GM23338 (cell line): ENCODE results near the gene DIPK1A.

Experiments used
- CREB1 ChIP-seq: fragments of 250-450 bp; sonication (Bioruptor Pico); IDR thresholded peaks from 2 replicates; pipeline ENCODE4 v1.5.0; 2020; ENCODE audit warnings: low read depth, mild to moderate bottlenecking, moderate library complexity
- CTCF ChIP-seq, 2 experiments: fragments of 200-600 bp in 1 of 2; sonication (generic) in 1 of 2; conservative IDR thresholded peaks; 2 replicates each; pipeline versions ENCODE4 v1.5.1 to v1.6.1; 2016 to 2017; ENCODE audit warnings: antibody characterized with exemption in 2 of 2, low read depth in 2 of 2, mild to moderate bottlenecking in 2 of 2, moderate library complexity in 1 of 2
- EZH2 ChIP-seq: fragments of 200-600 bp; sonication (generic); IDR thresholded peaks from one replicate; pipeline ENCODE4 v1.8.0; 2017; ENCODE audit warnings: antibody characterized with exemption, mild to moderate bottlenecking, low read depth; ENCODE audit not compliant: unreplicated experiment
- POLR2AphosphoS5 ChIP-seq: IDR thresholded peaks from 2 replicates; pipeline ENCODE4 v1.6.1; 2016; ENCODE audit warnings: antibody characterized with exemption, low read depth
- REST ChIP-seq: IDR thresholded peaks from one replicate; pipeline ENCODE4 v1.6.1; 2018; ENCODE audit warnings: antibody characterized with exemption; ENCODE audit not compliant: unreplicated experiment
- ZNF114 ChIP-seq: fragments of 250-450 bp; sonication (Bioruptor Pico); IDR thresholded peaks from 2 replicates; pipeline ENCODE4 v1.5.0; 2020; ENCODE audit warnings: mild to moderate bottlenecking, moderate library complexity
- ZNF331 ChIP-seq: fragments of 250-450 bp; sonication (Bioruptor Pico); IDR thresholded peaks from 2 replicates; pipeline ENCODE4 v1.5.0; 2020; ENCODE audit warnings: low read depth, mild to moderate bottlenecking, moderate library complexity
- ZNF462 ChIP-seq: fragments of 250-450 bp; sonication (Bioruptor Pico); IDR thresholded peaks from 2 replicates; pipeline ENCODE4 v1.5.0; 2020; ENCODE audit warnings: mild to moderate bottlenecking, moderate library complexity

GRCh38 chr1:92859400-92860039, 101.7 kb downstream of the DIPK1A start:
- TF ChIP-seq REST, result no peak
- TF ChIP-seq CTCF (conservative IDR thresholded peaks at IDR 0.05; ENCODE audit: low read depth in 2 of 2), result no peak
- no peak for TF ChIP-seq ZNF462
- no peak for TF ChIP-seq POLR2AphosphoS5
- no peak for TF ChIP-seq CREB1 (CRISPR knock-in tag)
- TF ChIP-seq ZNF331 (CRISPR knock-in tag), result no peak
- no peak for TF ChIP-seq EZH2
- no peak for TF ChIP-seq ZNF114 (CRISPR knock-in tag)
